Transverse colon (tissue), 4 donors: Measurements from ENCODE around the gene PLAU.

ENCODE experiments used
- EP300 ChIP-seq: sonication (generic); formaldehyde crosslinking; IDR thresholded peaks from one replicate; pipeline ENCODE4 v1.6.1; 2017; ENCODE audit warnings: antibody characterized with exemption, low read depth
- POLR2A ChIP-seq: fragments of 450-650 bp; IDR thresholded peaks from one replicate; pipeline ENCODE4 v1.6.1; 2016; ENCODE audit warnings: antibody characterized with exemption, mild to moderate bottlenecking, moderate library complexity
- POLR2AphosphoS5 ChIP-seq, 3 donors: sonication (generic); formaldehyde crosslinking; IDR thresholded peaks; one replicate each; pipeline ENCODE4 v1.6.1; 2016; ENCODE audit warnings: antibody characterized with exemption in 3 of 3
- TF ChIP-seq, protein P1 (sequence below), 5 experiments: fragments of 200-600 bp in 3 of 5; fragments of 450-650 bp in 2 of 5; sonication (generic) in 3 of 5; IDR thresholded peaks; 1 replicate in 2 of 5; 2 replicates in 3 of 5; pipeline ENCODE4 v1.5.1; 2016 to 2017; ENCODE audit warnings: antibody characterized with exemption in 5 of 5, inconsistent platforms in 3 of 5, mild to moderate bottlenecking in 2 of 5, moderate library complexity in 1 of 5

DNA sequence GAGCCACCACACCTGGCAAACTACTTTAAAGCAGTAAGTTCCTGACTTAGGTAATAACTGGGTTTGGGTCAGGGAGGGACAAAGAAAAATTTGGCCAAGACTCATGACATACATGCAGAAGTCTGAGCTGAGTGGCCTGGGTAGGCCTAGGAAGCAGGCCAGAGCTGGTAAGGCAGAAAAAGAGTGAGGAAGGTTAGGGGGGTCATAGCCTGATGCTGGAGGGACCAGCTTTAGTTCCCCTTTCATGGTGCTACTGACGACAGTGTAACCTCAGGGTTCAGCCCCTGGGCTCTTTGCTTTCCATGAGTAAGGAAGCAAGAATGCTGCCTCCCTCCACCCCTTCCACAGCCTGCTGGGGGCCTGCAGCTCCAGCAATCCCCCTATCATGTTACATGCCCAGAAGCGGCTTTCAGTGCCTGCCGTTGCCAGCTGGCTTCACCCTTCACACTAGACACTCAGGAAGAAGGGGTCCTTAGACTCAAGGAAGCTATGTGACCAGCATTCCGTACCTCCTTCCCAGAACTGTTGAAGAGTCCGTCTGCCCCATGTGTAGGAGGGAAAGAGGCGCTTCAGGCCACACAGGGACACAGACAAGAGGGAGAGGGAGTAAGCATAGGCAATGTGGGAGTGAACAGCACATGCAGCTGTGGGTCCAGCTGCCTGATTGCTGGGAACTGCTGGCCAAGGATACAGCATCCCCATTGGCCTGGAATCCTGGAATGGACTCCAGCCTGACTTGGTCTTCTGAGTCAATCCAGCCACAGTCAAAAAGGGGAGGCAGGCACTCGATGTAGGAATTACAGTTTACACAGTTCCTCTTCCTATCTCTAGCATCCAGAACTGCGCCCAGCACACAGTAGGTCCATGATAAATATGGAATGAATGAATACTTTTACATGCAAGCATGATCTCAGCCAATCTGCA lies 4.1 kb upstream of the PLAU start:
- TF ChIP-seq, protein P1, sequence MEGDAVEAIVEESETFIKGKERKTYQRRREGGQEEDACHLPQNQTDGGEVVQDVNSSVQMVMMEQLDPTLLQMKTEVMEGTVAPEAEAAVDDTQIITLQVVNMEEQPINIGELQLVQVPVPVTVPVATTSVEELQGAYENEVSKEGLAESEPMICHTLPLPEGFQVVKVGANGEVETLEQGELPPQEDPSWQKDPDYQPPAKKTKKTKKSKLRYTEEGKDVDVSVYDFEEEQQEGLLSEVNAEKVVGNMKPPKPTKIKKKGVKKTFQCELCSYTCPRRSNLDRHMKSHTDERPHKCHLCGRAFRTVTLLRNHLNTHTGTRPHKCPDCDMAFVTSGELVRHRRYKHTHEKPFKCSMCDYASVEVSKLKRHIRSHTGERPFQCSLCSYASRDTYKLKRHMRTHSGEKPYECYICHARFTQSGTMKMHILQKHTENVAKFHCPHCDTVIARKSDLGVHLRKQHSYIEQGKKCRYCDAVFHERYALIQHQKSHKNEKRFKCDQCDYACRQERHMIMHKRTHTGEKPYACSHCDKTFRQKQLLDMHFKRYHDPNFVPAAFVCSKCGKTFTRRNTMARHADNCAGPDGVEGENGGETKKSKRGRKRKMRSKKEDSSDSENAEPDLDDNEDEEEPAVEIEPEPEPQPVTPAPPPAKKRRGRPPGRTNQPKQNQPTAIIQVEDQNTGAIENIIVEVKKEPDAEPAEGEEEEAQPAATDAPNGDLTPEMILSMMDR (IDR thresholded peaks at IDR 0.05) = no peak
- TF ChIP-seq POLR2A (no peak), EP300 (no peak), POLR2AphosphoS5 (IDR thresholded peaks at IDR 0.05) (peak in 2 of 3 donors; percentile 22 to 57)
